Medulla oblongata (tissue), 1 donor: ENCODE measurements around the gene UBR1.

Experiments
- DNase-seq: peaks from one replicate; pipeline ENCODE4 v3.0.0-alpha.2; 2015; ENCODE audit errors: extremely low spot score

UBR1 gene

GRCh38 chr15:43107751-43108150 lies 1.9 kb upstream of the UBR1 start:
- DNase-seq: no peak

- no peak for DNase-seq
These were observed 620 bp upstream of the UBR1 start for GRCh38 chr15:43106486-43106829.

- DNase-seq: peak; percentile 24
These were observed 631 bp downstream of the UBR1 start for GRCh38 chr15:43105077-43105736.

- no peak for DNase-seq
These were observed 1.4 kb downstream of the UBR1 start for GRCh38 chr15:43104426-43104825.

DNA sequence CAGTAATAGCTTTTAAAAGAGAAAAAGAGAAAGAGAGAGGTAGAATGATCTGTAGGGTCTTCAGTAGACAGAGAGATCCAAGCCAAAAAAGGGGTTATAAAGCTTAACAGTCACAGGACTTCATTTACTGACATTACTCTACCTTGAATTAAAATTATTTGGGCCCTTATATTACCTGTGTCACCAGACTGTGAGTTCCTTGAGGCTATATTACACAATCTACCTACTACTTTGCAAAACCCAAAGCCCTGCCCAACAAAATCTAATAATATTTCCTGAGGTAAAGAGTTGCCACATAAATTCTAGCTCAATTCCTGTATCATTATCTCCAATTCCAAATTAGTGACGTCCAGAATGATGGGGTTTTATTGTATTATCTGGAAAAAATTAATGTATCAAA lies 1.9 kb downstream of the UBR1 start:
- no peak for DNase-seq

GRCh38 chr15:43102187-43102586 lies 3.7 kb downstream of the UBR1 start:
- DNase-seq: no peak

- DNase-seq: no peak
These were observed 4.9 kb downstream of the UBR1 start for GRCh38 chr15:43100971-43101370.

GRCh38 chr15:43099105-43099845 lies 6.6 kb downstream of the UBR1 start:
- no peak for DNase-seq

DNA sequence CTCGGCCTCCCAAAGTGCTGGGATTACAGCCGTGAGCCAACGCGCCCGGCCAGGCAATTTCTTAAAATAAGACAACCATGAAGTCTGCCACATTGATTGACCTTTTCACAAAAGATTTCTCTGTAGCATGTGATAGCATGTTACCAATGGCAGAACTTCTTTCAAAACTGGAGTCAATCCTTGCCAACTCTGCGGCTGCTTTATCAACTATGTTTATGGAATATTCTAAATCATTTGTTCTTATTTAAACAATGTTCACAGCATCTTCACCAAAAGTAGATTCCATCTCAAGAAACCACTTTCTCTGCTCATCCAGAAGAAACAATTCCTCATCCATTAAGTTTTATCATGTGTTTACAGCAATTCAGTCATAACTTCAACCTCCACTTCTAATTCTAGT lies 9.4 kb downstream of the UBR1 start:
- DNase-seq: no peak

DNA sequence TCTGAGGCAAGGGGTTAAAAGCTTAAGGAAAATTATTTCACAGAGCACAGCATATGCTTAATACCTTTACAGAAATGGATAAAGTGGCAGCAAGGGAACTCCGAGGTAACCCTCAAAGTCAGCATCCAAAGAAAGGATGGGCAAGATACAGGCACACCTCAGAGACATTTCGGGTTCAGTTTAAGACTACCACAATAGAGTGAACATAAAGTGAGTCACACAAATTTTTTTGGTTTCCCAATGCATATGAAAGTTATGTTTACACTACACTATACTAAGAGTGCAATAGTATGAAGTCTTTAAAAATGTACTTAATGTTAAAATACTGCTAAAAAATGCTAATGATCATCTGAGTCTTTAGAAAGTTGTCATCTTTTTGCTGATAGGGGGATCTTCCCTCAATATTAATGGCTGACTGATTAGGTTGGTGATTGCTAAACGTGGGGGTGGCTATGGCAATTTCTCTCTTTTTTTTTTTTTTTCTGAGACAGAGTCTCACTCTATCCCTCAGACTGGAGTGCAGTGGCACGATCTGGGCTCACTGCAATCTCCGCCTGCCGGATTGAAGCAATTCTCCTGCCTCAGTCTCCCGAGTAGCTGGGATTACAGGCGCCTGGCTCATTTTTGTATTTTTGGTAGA lies 10.0 kb downstream of the UBR1 start:
- DNase-seq: no peak

DNA sequence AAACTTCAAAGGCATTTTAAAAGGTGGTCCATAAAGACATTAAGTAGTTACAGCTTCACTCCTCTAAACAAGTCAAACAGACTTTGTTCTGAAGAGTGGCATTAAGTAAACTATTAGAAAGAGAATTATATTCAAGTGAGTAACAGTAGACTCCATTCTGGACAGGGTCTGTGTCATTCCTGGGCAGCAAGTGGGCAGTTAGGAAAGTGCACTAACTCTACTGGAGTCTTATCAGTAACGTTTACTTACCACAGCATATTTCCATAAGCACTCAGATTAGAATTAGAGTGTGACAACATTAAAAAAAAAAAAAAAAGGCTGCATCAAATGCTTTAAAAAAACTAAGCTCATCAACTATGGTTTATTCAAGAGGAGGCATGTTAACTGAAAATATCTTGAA lies 10.6 kb downstream of the UBR1 start:
- no peak for DNase-seq

GRCh38 chr15:43094416-43095030 lies 11.3 kb downstream of the UBR1 start:
- no peak for DNase-seq

DNA sequence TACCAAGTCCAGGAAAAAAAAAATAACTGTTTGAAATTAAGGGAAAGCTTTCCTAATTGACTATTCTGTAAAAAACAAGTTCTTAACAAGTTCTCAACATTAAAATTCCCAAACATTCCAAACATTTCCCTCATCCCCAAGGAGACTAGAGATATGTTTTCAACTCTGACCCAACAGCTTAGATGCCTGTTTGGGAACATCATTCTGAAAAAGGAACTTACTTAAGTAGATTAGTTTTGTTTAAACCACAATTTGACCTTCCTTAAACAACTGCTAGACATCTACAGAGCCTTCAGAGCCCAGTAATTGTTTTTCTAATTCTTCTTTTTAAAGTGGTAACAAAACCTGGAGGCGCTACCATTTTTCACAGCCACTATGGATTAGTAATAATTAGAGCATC lies 12.8 kb downstream of the UBR1 start:
- DNase-seq: no peak

GRCh38 chr15:43091859-43092258 lies 14.0 kb downstream of the UBR1 start:
- no peak for DNase-seq

GRCh38 chr15:43086551-43086950 lies 19.3 kb downstream of the UBR1 start:
- DNase-seq: no peak

DNA sequence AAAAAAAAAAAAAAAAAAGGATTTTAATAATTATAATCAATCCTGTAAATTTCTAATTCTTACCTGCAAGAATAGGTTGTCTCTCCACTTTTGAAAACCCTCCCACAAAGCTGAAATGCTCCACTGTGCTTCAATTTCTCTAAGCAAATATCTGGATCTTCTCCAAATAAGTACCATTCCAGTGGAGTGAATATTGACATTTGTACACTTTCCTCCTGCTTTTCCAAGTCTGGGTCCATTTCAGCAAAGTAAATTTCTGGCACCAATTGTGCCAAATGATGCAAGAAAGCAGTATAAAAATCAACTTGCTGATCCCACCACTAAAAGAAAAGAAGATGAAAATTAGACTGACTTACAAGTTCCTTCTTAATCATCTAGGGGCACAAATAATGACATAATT lies 19.9 kb downstream of the UBR1 start:
- no peak for DNase-seq

DNA sequence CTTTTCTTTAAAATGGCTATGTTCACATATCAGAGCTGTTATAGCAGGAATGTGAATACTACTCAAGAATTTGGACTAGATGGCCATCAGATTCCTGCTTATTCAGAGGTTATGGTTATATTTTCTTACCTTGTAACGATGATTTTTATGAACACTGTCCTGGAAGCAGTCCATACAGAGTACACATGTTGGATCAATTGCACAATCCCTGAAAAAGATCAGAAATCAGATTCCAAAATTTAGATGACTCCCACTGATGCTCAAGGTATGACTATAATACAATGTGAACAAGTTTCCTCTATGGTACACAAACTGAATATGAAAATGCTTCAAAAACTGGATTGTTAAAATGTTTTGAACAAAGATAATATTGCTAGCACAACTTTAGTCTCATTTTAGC lies 23.3 kb downstream of the UBR1 start:
- DNase-seq: no peak

DNA sequence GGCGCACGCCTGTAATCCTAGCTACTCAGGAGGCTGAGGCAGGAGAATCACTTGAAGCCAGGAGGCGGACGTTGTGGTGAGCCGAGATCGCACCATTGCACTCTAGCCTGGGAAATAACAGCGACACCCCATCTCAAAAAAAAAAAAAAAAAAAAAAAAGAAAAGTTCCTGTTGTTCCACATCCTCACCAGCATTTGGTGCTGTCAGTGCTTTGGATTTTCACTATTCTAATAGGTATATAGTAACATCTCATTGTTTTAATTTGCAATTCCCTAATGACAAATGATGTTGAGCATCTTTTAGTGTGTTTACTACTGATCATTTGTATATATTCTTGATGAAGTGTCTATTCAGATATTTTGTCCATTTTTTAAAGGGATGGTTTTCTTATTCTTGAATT lies 24.6 kb downstream of the UBR1 start:
- no peak for DNase-seq

DNA sequence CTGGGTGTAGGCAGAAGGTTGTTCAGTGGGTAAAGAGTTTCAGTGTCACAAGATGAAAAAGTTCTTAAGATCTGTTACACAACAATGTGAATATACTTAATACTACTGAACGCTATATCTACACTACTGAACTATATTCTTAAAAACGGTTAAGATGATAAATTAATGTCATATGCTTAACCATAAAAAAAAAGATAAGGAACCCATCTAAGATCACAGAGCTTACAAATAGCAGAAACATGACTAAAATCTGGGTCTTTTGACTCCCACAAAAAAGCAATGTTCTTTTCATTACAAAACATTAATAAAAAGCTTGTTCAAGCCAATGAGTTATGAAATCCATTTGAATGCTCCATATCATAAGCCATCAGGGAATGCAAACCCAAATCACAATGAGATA lies 34.4 kb downstream of the UBR1 start:
- DNase-seq: no peak

GRCh38 chr15:43070893-43071292 lies 34.9 kb downstream of the UBR1 start:
- DNase-seq: no peak

- no peak for DNase-seq
These were observed 35.6 kb downstream of the UBR1 start for GRCh38 chr15:43070249-43070648.

GRCh38 chr15:43067717-43068461 lies 37.9 kb downstream of the UBR1 start:
- peak; percentile 17 for DNase-seq
